H1 (cell line): Measurements from ENCODE around the gene LPCAT1.

Experiments
- CTCF ChIP-seq, 3 experiments: IDR thresholded peaks; 1 replicate in 2 of 3; 2 replicates in 1 of 3; pipeline versions ENCODE4 v1.5.1 to v1.6.1; 2011; ENCODE audit warnings: low read length in 3 of 3, mild to moderate bottlenecking in 3 of 3, inconsistent platforms in 2 of 3, low read depth in 1 of 3, moderate library complexity in 1 of 3; ENCODE audit not compliant: insufficient read depth in 1 of 3; ENCODE audit errors: control extremely low read depth in 1 of 3
- RAD21 ChIP-seq, 2 experiments: IDR thresholded peaks in 1 of 2; conservative IDR thresholded peaks in 1 of 2; 2 replicates each; pipeline ENCODE4 v1.6.1; 2011; ENCODE audit warnings: low read depth in 2 of 2, low read length in 2 of 2, improper control_type of control experiment in 1 of 2, inconsistent platforms in 1 of 2, mild to moderate bottlenecking in 1 of 2, moderate library complexity in 1 of 2
- SP1 ChIP-seq: IDR thresholded peaks from 2 replicates; pipeline ENCODE4 v1.6.1; 2011; ENCODE audit warnings: low read depth, low read length
- USF2 ChIP-seq: IDR thresholded peaks from 2 replicates; pipeline ENCODE4 v1.6.1; 2011; ENCODE audit warnings: low read length, improper control_type of control experiment
- YY1 ChIP-seq: IDR thresholded peaks from 2 replicates; pipeline ENCODE4 v1.6.1; 2011; ENCODE audit warnings: low read depth, mild to moderate bottlenecking, low read length

- TF ChIP-seq USF2 = no peak
- no peak for TF ChIP-seq RAD21 (IDR thresholded peaks at IDR 0.05 in 1 of 2, conservative IDR thresholded peaks at IDR 0.05 in 1 of 2; ENCODE audit: low read depth in 2 of 2, low read length in 2 of 2)
- no peak for TF ChIP-seq SP1
- TF ChIP-seq CTCF (IDR thresholded peaks at IDR 0.05; ENCODE audit: control extremely low read depth in 1 of 3, insufficient read depth in 1 of 3, low read depth in 1 of 3, low read length in 3 of 3) = no peak
- TF ChIP-seq YY1 = no peak
Observed at GRCh38 chr5:1568201-1568979, 44.6 kb upstream of the LPCAT1 start.
